HG03039 (cell line): ENCODE measurements around the gene DNAI2.

Experiments
- ATAC-seq: cut with Tn5 transposase; IDR thresholded peaks from one replicate; pipeline ENCODE4 v1.9.1; 2021; ENCODE audit warnings: mild to moderate bottlenecking, moderate library complexity; ENCODE audit not compliant: unreplicated experiment

Gene DNAI2

GRCh38 chr17:74357466-74357809, 83.4 kb downstream of the DNAI2 start:
- no peak for ATAC-seq

GRCh38 chr17:74358697-74359096, 84.7 kb downstream of the DNAI2 start:
- no peak for ATAC-seq

- no peak for ATAC-seq
Measured at GRCh38 chr17:74359916-74360315, 85.9 kb downstream of the DNAI2 start.

GRCh38 chr17:74360899-74361229, 86.8 kb downstream of the DNAI2 start:
- ATAC-seq = no peak

GRCh38 chr17:74361230-74362068, 87.4 kb downstream of the DNAI2 start, which contains the start of gene BTBD17:
Gene BTBD17, minus strand, starts transcription at chr17:74361868. Its CDS starts 49 bp downstream, at chr17:74361819.
- no peak for ATAC-seq

GRCh38 chr17:74362069-74362405, 88.0 kb downstream of the DNAI2 start:
- no peak for ATAC-seq

- no peak for ATAC-seq
Measured at GRCh38 chr17:74362810-74363498, 88.9 kb downstream of the DNAI2 start.
